ENCODE data around the gene SNX18. TPM values are rescaled to one million over a fixed set of nuclear protein-coding genes. Genes with fewer than 3 reads are reported as not detected.

The SNX18 gene
- polyA plus RNA-seq, 1 donor from 2014 or later = 7.9 TPM

- TF ChIP-seq REST (IDR thresholded peaks at IDR 0.05; ENCODE audit: borderline replicate concordance) (no peak), RAD21 (conservative IDR thresholded peaks at IDR 0.05) (no peak), TAF1 (IDR thresholded peaks at IDR 0.05; ENCODE audit: low read depth) (no peak), EP300 (conservative IDR thresholded peaks at IDR 0.05; ENCODE audit: poor library complexity, severe bottlenecking) (no peak), SMC3 (conservative IDR thresholded peaks at IDR 0.05; ENCODE audit: poor library complexity) (no peak), CTCF (IDR thresholded peaks at IDR 0.05; ENCODE audit: poor library complexity, severe bottlenecking) (no peak), POLR2AphosphoS5 (IDR thresholded peaks at IDR 0.05) (no peak), MXI1 (conservative IDR thresholded peaks at IDR 0.05; ENCODE audit: poor library complexity, severe bottlenecking) (no peak), EZH2 (IDR thresholded peaks at IDR 0.05; ENCODE audit: borderline replicate concordance, insufficient read depth, low read length, poor library complexity, severe bottlenecking) (no peak)
- Histone ChIP-seq H3F3A (ENCODE audit: insufficient read depth, low read length, poor library complexity, severe bottlenecking) (no peaks in the 10 kb centered on the region), H3K27ac (ENCODE audit: low read length) (no peak overlapping the region), H2AFZ (ENCODE audit: low read depth, low read length) (no peak overlapping the region), H3K36me3 (ENCODE audit: insufficient read depth, low read length) (no peaks in the 10 kb centered on the region), H3K79me2 (replicated peaks; ENCODE audit: insufficient read depth, low read length) (no peaks in the 10 kb centered on the region), H4K20me1 (ENCODE audit: insufficient read depth) (no peaks in the 10 kb centered on the region), H3K9ac (ENCODE audit: low read length) (no peak overlapping the region), H3K4me3 (ENCODE audit: low read length) (no peak overlapping the region), H3K9me2 (ENCODE audit: insufficient read depth, low read length) (no peaks in the 10 kb centered on the region), H3K9me3 (ENCODE audit: low read length) (no peaks in the 10 kb centered on the region), H3K4me2 (ENCODE audit: low read length) (no peak overlapping the region), H3K27me3 (ENCODE audit: insufficient read depth, low read depth, low read length) (no peaks in the 10 kb centered on the region)
Measured at GRCh38 chr5:54492178-54492577, 25.4 kb upstream of the SNX18 start.

GRCh38 chr5:54495027-54495426 is 22.5 kb upstream of the SNX18 start:
- H2AFZ ChIP-seq (ENCODE audit: low read depth, low read length) = no peak overlapping the region
- no peak overlapping the region for H3K4me3 ChIP-seq (ENCODE audit: low read length)
- no peak for TF ChIP-seq RAD21 (conservative IDR thresholded peaks at IDR 0.05)
- TF ChIP-seq POLR2AphosphoS5 (IDR thresholded peaks at IDR 0.05) = no peak
- TF ChIP-seq SMC3 (conservative IDR thresholded peaks at IDR 0.05; ENCODE audit: poor library complexity) = no peak
- no peak for TF ChIP-seq EZH2 (IDR thresholded peaks at IDR 0.05; ENCODE audit: borderline replicate concordance, insufficient read depth, low read length, poor library complexity, severe bottlenecking)
- no peak for TF ChIP-seq MXI1 (conservative IDR thresholded peaks at IDR 0.05; ENCODE audit: poor library complexity, severe bottlenecking)
- H3K9ac ChIP-seq (ENCODE audit: low read length) = no peak overlapping the region
- no peaks in the 10 kb centered on the region for H3K9me2 ChIP-seq (ENCODE audit: insufficient read depth, low read length)
- no peaks in the 10 kb centered on the region for H3F3A ChIP-seq (ENCODE audit: insufficient read depth, low read length, poor library complexity, severe bottlenecking)
- no peaks in the 10 kb centered on the region for H4K20me1 ChIP-seq (ENCODE audit: insufficient read depth)
- H3K4me2 ChIP-seq (ENCODE audit: low read length) = no peak overlapping the region
- H3K36me3 ChIP-seq (ENCODE audit: insufficient read depth, low read length) = no peaks in the 10 kb centered on the region
- H3K27me3 ChIP-seq (ENCODE audit: insufficient read depth, low read depth, low read length) = no peaks in the 10 kb centered on the region
- H3K9me3 ChIP-seq (ENCODE audit: low read length) = no peaks in the 10 kb centered on the region
- no peak overlapping the region for H3K27ac ChIP-seq (ENCODE audit: low read length)
- no peaks in the 10 kb centered on the region for H3K79me2 ChIP-seq (replicated peaks; ENCODE audit: insufficient read depth, low read length)
